SJCRH30 (cell line): ENCODE measurements around the gene ATP6V1A. TPM values are rescaled to one million over a fixed set of nuclear protein-coding genes. Genes with fewer than 3 reads are reported as not detected.
"Not testable (repeated sequence)": the region's sequence is repeated elsewhere in the genome, so short reads cannot be mapped to it uniquely, and the experiment has no call there.

Experiments
- DNase-seq, 2 experiments: peaks; one replicate each; pipeline ENCODE4 v3.0.0-alpha.2; 2015 to 2020
- H3K27ac ChIP-seq: fragments of 250-450 bp; sonication (Bioruptor Pico); 2 replicates; pipeline ENCODE4 v1.5.1; 2020; ENCODE audit warnings: mild to moderate bottlenecking, moderate library complexity
- H3K27me3 ChIP-seq: fragments of 250-450 bp; sonication (Bioruptor Pico); 2 replicates; pipeline ENCODE4 v1.5.1; 2020; ENCODE audit warnings: mild to moderate bottlenecking, moderate library complexity
- H3K36me3 ChIP-seq: fragments of 250-450 bp; sonication (Bioruptor Pico); 2 replicates; pipeline ENCODE4 v1.5.1; 2020; ENCODE audit warnings: mild to moderate bottlenecking, moderate library complexity
- H3K4me1 ChIP-seq: fragments of 250-450 bp; sonication (Bioruptor Pico); 2 replicates; pipeline ENCODE4 v1.5.1; 2020; ENCODE audit warnings: mild to moderate bottlenecking, moderate library complexity
- H3K4me3 ChIP-seq: fragments of 250-450 bp; sonication (Bioruptor Pico); 2 replicates; pipeline ENCODE4 v1.5.1; 2020; ENCODE audit warnings: mild to moderate bottlenecking, moderate library complexity
- H3K9me3 ChIP-seq: fragments of 250-450 bp; sonication (Bioruptor Pico); replicated peaks from 2 replicates; pipeline ENCODE4 v1.5.1; 2020; ENCODE audit warnings: mild to moderate bottlenecking, moderate library complexity
- total RNA-seq: library from RNA; depleted of rRNA; stranded (reverse); fragments of >200 nt; shearing (Covaris generic); gene quantifications from 2 replicates; pipeline ENCODE4 v1.2.3, GENCODE V29; 2014

Gene ATP6V1A
- total RNA-seq, 1 experiment from 2014 or later: 47.5 TPM

DNA sequence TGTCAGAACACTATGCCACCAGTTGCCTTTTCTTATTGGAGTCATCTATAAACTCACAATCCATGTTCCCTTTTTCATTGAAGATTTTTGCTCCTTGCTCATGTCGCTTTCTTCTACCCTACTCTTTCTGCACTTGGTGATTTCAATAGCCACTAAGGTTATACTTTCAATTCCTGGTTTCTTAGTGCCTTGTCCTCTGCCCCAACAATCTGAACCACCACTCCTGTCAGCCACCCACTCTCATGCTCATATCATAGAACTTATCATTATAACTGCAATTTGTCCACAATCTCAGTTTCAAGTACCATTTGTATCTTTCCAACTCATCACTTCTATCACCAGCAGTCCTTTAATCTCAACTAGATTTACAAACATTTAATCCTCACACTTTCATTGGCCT is 81.8 kb downstream of the ATP6V1A start:
- Histone ChIP-seq H3K27me3 (no peaks in the 10 kb centered on the region), H3K9me3 (no peaks in the 10 kb centered on the region), H3K36me3 (no peaks in the 10 kb centered on the region), H3K27ac (no peak overlapping the region), H3K4me3 (no peak overlapping the region), H3K4me1 (peaks cover 10% of the 10 kb centered on the region; the same call in 1 of the 2 replicates)
- no peak for DNase-seq

DNA sequence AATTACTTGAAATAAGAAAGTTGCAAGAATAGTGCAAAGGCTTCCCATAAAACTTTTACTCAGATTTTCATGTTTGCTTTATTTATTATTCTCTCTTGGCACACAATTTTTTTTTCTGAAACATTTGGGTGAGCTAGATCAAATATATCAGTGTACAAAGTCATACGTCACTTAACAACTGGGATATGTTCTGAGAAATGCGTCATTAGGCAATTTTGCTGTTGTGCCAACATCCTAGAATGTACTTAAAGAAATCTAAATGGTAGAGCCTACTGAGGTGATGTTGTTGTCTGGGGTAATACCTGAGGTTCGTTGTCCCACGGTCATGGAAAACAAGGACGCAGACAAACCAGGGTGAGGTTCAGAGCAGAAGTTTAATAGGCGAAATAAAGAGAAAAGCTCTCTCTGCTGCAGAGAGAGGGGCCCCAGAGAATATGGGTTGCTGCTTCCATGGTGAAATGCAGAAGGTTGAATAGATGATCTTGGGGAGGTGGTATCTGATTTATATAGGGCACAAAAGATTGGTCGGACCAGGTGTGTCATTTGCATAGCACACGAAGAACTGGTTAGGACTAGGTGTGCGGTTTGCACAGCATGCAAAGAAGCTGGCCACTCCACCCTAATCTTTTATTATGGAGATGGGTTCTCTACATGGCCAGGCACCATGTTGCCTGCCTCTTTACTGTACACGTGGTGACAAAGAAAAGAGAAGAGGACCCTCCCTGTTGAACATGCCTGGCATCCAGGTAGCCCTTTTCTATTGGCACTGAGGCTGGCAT is 82.9 kb downstream of the ATP6V1A start:
- DNase-seq: no peak
- Histone ChIP-seq H3K4me1 (peaks cover 10% of the 10 kb centered on the region; the same call in 1 of the 2 replicates), H3K27ac (peak overlapping the region; percentile 37), H3K36me3 (no peaks in the 10 kb centered on the region), H3K4me3 (no peak overlapping the region), H3K9me3 (no peaks in the 10 kb centered on the region), H3K27me3 (no peaks in the 10 kb centered on the region)

DNA sequence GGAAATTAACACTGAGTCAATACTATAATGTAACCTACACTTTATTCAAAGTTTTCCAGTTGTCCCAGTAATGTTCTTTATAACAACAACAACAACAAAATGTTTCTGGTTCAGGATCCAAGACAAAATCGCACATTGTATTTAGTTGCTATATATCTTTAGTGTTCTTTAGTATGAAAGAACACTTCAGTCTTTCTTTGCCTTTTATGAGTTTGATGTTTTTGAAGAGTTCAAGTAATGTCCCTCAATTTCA is 84.2 kb downstream of the ATP6V1A start:
- H3K27me3 ChIP-seq: no peaks in the 10 kb centered on the region
- no peak for DNase-seq
- H3K4me3 ChIP-seq: no peak overlapping the region
- H3K9me3 ChIP-seq: no peaks in the 10 kb centered on the region
- H3K27ac ChIP-seq: no peak overlapping the region; the same call in 1 of the 2 replicates
- peaks cover 10% of the 10 kb centered on the region; the same call in 1 of the 2 replicates for H3K4me1 ChIP-seq
- no peaks in the 10 kb centered on the region for H3K36me3 ChIP-seq

DNA sequence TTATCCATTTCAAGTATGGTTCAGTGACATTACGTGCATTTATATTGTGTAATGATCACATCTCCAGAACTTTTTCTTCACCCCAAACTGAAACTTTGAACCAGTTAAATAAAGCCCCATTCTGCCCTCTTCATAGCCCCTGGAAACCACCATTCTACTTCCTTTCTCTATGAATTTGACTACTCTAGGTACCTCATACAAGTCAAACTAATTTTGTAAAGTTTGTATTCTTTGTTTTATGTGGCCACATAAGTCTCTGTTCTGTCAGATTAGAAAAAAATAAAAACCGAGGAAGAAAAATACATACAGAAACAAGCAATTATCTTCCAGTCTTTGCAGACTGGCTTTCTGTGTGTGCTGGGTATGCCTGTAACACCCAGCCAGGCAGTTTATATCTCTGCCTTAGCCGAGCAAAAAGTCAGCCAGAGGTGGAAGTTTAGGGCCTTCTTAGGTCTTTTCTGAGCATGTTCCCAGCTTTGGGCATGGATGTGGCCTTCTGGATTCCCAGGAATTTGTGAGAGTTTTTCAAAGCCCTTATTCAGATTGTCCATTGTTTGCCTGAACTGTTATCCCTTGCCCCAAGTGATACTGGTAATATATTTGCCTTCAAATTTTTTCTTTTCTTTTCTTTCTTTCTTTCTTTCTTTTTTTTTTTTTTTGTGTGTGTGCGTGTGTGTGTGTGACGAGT is 85.8 kb downstream of the ATP6V1A start:
- H3K36me3 ChIP-seq: no peaks in the 10 kb centered on the region
- no peak overlapping the region for H3K4me3 ChIP-seq
- peaks cover 10% of the 10 kb centered on the region; the same call in 1 of the 2 replicates for H3K4me1 ChIP-seq
- H3K27me3 ChIP-seq: no peaks in the 10 kb centered on the region
- H3K9me3 ChIP-seq: no peaks in the 10 kb centered on the region
- H3K27ac ChIP-seq: no peak overlapping the region
- DNase-seq: no peak

DNA sequence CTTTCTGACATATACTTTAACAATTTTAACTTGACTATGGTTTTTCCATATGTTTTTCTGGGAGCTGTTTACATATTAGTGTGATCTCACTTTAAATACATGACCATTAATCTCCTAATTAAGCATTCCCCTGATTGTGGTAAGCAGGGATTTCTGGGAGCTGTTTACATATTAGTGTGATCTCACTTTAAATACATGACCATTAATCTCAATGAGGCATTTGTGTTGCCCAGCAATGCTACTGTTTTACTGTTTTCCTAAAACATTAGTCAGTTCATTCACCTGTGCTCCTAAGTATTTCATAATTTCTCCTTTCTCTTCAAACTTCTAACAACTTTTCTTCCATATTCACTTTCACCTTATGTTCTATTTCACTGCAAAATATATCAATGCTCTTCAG is 88.1 kb downstream of the ATP6V1A start:
- peaks cover 14% of the 10 kb centered on the region for H3K4me1 ChIP-seq
- H3K27ac ChIP-seq: no peak overlapping the region
- H3K36me3 ChIP-seq: no peaks in the 10 kb centered on the region
- no peaks in the 10 kb centered on the region for H3K27me3 ChIP-seq
- no peak overlapping the region for H3K4me3 ChIP-seq
- no peaks in the 10 kb centered on the region for H3K9me3 ChIP-seq
- no peak for DNase-seq

DNA sequence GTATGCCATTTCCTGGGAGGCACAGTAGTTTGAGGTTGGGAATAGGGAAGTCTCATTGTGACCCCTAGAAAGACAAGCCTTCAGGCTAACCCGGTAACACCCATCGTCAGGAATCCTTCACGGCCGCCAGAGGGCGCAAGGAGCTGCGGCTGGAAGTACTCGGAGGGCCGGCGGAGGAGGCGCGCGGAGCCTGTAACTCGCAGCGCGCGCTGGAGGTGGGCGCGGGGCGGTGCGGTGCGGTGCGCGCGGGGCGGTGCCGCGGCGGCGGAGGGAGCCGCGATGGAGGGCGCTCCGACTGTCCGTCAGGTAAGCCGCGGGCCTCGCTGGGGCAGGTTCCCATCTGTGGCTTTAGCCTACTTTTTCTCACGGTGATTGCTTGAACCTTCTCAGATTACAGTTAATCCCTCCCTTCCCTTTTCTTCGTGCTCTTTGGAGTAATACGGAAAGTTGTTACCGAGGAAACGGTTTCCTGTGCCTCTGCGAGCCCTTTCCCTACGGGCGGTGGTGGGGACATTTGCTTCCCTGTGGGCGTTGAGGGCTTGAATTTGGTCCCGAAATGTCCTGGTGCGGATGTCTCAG is 91.9 kb downstream of the ATP6V1A start, which contains the start of gene GRAMD1C:
Gene GRAMD1C (plus strand): TSS at position 158 of the 579 bp plus-strand sequence. CDS start 122 bp downstream, at position 280.
- Histone ChIP-seq H3K36me3 (no peaks in the 10 kb centered on the region), H3K27me3 (no peaks in the 10 kb centered on the region), H3K9me3 (no peaks in the 10 kb centered on the region), H3K4me1 (peaks cover 5% of the 10 kb centered on the region), H3K4me3 (peak within 1 kb of the TSS; percentile 74), H3K27ac (no peak within 1 kb of the TSS; the same call in 1 of the 2 replicates)
- DNase-seq: peak; percentile 85 to 90

DNA sequence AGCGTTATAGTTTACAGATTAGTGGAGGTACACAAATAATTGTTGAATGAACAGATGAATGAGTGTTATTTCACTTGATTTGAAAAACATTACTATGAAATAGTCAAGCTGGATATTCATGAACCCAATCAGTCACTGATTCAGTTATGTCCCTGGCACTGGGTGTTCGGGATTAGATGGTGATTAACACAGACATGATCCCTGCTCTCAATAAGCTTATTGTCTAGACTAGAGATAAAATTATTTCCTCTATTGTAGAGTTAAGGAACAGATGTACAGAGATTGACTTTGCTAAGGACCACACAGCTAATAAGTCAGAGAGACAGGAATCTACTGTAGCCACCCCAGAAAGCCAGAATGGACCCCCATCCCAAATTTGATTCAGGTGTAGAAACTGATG is 92.7 kb downstream of the ATP6V1A start:
- Histone ChIP-seq H3K36me3 (no peaks in the 10 kb centered on the region), H3K4me3 (peak overlapping the region; percentile 74), H3K27me3 (no peaks in the 10 kb centered on the region), H3K4me1 (peaks cover 5% of the 10 kb centered on the region), H3K9me3 (no peaks in the 10 kb centered on the region), H3K27ac (no peak overlapping the region; the same call in 1 of the 2 replicates)
- no peak for DNase-seq

DNA sequence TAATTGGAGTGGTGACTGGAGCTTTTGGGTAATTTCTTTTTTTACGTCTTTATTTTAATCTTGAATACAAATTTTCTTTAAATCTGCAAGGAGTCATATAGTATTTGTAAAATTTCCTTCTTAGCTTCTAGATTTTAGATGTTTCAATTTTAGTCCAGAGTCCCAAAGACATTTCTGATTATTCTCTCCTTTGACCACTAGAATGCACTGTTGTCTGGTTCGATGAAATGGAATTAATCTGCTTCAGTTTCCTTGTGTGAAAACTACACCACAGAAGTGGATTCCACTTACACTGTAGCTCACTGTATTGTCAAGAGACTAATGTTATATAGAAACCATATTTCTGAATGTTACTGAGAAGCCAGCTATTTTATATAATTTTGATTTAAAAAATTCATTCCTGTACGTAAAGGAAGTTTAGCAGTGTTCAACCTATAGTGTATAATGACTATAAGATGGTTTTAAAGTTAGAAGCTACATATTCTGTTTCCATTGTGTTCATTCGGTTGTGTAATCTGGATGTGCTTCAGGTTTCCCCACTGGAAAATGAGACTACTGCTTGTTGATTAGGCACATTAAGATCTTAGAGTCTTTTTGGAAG is 97.9 kb downstream of the ATP6V1A start:
- no peak overlapping the region for H3K27ac ChIP-seq
- H3K9me3 ChIP-seq: no peaks in the 10 kb centered on the region
- no peaks in the 10 kb centered on the region for H3K36me3 ChIP-seq
- DNase-seq: peak in 1 of 2 experiments; percentile 63
- H3K4me3 ChIP-seq: no peak overlapping the region
- H3K27me3 ChIP-seq: no peaks in the 10 kb centered on the region
- no peaks in the 10 kb centered on the region; the same call in 1 of the 2 replicates for H3K4me1 ChIP-seq

DNA sequence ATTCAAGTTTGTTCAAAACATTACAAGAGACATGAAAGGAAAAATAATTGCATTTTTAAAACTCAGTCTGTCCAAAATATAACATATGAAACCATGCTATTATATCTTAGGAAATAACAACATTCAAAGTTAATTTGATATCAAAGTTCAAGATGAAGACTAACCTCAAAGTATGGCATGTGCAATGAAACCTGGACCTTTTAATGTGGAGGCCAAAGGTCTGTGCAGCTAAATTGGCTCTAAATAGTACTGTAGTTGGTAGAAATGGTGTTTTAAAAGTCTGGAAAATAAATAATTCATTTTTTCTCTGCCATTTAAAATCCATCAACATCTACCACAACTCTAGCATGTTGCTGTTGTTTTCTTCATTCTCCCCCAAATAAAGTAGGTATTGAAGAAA is 100.4 kb downstream of the ATP6V1A start:
- H3K4me3 ChIP-seq: no peak overlapping the region
- H3K27ac ChIP-seq: no peak overlapping the region
- no peaks in the 10 kb centered on the region for H3K9me3 ChIP-seq
- no peaks in the 10 kb centered on the region for H3K36me3 ChIP-seq
- no peaks in the 10 kb centered on the region for H3K4me1 ChIP-seq
- H3K27me3 ChIP-seq: no peaks in the 10 kb centered on the region
- DNase-seq: no peak

DNA sequence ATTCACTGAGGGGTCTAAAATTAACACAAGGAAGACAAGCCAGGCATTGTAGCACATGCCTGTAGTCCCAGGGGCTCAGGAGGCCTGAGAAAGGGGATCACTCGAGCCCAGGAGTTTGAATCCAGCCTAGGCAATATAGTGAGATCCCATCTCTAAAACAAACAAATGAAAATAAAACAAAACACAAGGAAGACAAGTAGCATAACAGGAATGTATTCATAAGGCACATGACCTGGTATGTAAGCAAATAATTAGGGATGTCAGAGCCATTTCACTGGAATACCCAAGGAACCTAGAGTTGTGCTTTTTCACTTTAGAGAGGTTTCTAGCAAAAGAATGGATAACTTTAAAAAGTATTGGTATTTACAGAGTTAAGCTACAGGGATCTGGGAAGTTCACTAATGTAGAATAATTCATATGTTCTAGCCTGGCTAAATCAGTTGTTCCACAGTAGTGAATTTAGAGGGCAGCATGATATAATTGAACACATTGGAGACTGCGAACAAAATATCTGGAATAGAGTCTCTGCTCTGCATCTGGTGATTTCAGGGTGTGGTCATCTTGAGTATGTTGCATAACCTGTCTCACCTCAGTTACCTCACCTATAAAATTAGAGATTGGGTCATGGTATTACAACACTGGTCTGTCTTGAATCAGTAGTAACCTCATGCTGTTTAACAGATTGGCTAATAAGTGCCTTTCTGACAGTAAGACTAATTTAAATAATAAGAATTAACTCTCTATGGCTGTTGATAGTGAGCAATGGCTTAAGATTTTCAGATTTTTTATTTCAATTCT is 101.0 kb downstream of the ATP6V1A start:
- Histone ChIP-seq H3K36me3 (no peaks in the 10 kb centered on the region), H3K4me1 (no peaks in the 10 kb centered on the region)

DNA sequence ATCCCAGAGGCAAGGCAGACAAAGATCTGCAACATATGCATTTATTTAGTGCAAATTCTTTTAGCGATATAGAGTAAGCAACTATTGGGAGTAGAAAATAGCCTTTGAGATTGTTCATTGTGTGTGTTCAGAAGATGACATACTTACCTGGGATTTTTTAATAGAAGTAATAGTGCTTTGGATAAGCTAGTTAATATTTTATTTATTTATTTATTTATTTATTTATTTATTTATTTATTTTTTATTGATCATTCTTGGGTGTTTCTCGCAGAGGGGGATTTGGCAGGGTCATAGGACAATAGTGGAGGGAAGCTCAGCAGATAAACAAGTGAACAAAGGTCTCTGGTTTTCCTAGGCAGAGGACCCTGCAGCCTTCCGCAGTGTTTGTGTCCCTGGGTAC is 102.2 kb downstream of the ATP6V1A start:
- not testable (repeated sequence) for H3K27me3 ChIP-seq, H3K4me3 ChIP-seq, H3K9me3 ChIP-seq, H3K36me3 ChIP-seq, H3K27ac ChIP-seq, H3K4me1 ChIP-seq, DNase-seq

More for the DNA sequence above, 101.0 kb downstream of the ATP6V1A start:
- no peak for DNase-seq
- Histone ChIP-seq H3K9me3 (no peaks in the 10 kb centered on the region), H3K27me3 (no peaks in the 10 kb centered on the region), H3K4me3 (no peak overlapping the region), H3K27ac (no peak overlapping the region)

DNA sequence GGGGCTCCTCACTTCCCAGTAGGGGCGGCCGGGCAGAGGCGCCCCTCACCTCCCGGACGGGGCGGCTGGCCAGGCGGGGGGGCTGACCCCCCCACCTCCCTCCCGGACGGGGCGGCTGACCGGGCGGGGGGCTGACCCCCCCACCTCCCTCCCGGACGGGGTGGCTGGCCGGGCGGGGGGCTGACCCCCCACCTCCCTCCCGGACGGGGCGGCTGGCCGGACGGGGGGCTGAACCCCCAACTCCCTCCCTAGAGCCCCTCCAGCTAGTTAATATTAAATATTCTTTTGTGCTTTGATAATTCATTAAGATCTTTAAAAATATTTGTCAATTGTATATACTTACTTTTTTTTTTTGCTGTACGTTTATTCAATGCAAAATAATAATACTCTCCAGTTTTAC is 103.0 kb downstream of the ATP6V1A start:
- H3K27ac ChIP-seq, DNase-seq, H3K4me1 ChIP-seq: not testable (repeated sequence)

DNA sequence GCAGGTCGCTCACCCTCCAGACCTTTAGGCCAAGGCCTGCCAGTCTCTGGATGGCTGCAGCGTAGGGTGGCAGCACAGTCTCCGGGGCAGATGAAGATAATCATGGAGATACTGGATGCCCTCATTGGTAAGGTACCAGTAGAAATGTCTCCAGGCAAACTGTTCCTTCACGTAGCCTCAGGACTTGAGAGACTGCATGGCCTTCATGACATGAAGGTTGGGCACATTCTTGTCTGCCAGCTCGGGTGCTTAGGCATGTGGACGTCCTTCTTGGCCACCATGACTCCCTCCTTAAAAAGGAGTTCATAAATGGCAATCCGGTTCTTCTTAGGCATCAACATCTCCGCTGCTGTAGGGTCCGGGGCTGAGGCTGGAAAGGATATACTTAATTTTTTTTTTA is 103.6 kb downstream of the ATP6V1A start:
- H3K4me3 ChIP-seq, H3K36me3 ChIP-seq, H3K9me3 ChIP-seq, DNase-seq, H3K4me1 ChIP-seq, H3K27ac ChIP-seq, H3K27me3 ChIP-seq: not testable (repeated sequence)

More for the DNA sequence above, 103.0 kb downstream of the ATP6V1A start:
- not testable (repeated sequence) for H3K9me3 ChIP-seq, H3K36me3 ChIP-seq, H3K27me3 ChIP-seq, H3K4me3 ChIP-seq

DNA sequence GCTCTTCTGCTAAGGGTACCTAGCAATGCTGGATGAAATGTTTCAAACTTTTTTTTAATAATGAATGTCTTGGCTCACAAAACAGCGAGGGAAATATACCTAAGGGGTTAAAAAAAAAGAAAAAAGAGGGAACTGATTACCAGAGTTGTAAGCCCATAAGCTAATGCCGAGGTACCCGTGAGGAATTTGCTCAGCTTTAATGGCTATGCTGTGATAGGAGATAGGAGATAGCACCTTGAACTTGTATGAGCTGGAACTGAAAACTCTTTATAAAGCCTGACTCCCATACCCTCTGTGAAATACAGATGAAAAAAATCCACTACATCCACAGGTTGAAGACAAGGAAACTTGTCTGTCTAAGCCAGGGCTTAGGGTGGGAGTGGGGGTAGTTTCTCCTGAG is 105.7 kb downstream of the ATP6V1A start:
- Histone ChIP-seq H3K27me3 (no peaks in the 10 kb centered on the region), H3K9me3 (no peaks in the 10 kb centered on the region), H3K27ac (no peak overlapping the region), H3K4me3 (no peak overlapping the region), H3K36me3 (no peaks in the 10 kb centered on the region), H3K4me1 (no peaks in the 10 kb centered on the region)
- no peak for DNase-seq
